AG09309 (cell line): ENCODE results near the gene SMC1B.

ENCODE experiments used
- DNase-seq: peaks from one replicate; pipeline ENCODE4 v3.0.0-alpha.2; 2010; ENCODE audit warnings: low read depth
- H3K4me3 ChIP-seq: 2 replicates; pipeline ENCODE4 v1.5.1; 2011; ENCODE audit warnings: mild to moderate bottlenecking, low read depth, low read length, moderate library complexity; ENCODE audit not compliant: control insufficient read depth
- CTCF ChIP-seq: IDR thresholded peaks from 2 replicates; pipeline ENCODE4 v1.5.1; 2011; ENCODE audit warnings: mild to moderate bottlenecking, low read depth, low read length, inconsistent platforms; ENCODE audit not compliant: insufficient read depth, control insufficient read depth; ENCODE audit errors: missing control alignments

SMC1B gene

DNA sequence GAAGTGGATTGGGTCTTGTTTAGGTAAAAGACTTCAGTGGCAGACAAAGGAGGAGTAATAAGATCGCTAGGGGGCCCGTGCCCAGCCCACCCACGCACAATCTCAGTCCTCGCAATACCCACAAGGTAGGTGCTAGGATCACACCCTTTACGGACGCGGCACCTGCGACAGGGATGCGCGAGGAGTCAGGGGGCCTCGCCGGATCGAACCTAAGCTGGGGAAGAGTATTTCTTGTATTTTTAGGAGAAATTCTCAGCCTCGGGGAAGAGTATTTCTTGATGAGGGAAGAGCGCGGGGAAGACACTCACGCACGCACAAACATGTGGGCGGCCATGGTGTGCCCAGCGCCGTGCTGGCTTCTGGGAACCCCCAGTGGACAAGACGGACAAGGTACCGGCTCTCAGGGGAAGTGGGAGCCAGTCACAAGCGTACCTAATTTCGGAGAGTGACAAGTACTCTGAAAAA is 104.4 kb downstream of the SMC1B start:
- peak overlapping the region; percentile 53 for H3K4me3 ChIP-seq
- no peak for TF ChIP-seq CTCF
- DNase-seq, result no peak

GRCh38 chr22:45308391-45308956 is 104.9 kb downstream of the SMC1B start:
- no peak for TF ChIP-seq CTCF
- H3K4me3 ChIP-seq, result no peak overlapping the region
- DNase-seq, result no peak

GRCh38 chr22:45306139-45306538 is 107.3 kb downstream of the SMC1B start:
- no peak for TF ChIP-seq CTCF
- no peak for DNase-seq
- H3K4me3 ChIP-seq, result no peak overlapping the region

DNA sequence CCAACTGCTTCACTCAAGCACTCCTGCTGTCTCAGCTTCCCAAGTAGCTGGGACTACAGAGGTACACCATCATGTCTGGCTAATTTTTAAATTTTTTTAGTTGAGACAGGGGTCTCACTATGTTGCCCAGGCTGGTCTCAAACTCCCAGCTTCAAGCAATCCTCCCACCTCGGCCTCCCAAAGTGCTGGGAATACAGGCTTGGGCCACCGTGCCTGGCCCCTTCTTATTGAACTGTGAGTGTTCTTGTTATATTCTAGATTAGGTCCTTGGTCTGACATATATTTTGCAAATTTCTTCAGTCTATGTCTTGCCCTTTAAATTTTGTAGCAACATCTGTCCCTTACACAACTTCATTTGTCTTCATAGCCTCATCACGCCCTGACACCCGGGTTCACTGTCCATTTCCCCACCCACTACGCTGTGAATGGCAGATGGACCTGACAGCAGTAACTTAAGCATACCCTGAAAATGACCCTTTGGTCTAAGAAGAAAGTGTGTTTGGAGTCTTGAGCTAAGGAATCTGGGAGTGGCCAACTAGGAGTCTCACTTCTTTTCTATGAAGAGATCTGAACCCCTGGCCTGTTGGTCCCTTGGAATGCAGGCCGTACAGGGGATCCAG is 107.8 kb downstream of the SMC1B start:
- DNase-seq, result no peak
- H3K4me3 ChIP-seq, result no peak overlapping the region
- no peak for TF ChIP-seq CTCF

DNA sequence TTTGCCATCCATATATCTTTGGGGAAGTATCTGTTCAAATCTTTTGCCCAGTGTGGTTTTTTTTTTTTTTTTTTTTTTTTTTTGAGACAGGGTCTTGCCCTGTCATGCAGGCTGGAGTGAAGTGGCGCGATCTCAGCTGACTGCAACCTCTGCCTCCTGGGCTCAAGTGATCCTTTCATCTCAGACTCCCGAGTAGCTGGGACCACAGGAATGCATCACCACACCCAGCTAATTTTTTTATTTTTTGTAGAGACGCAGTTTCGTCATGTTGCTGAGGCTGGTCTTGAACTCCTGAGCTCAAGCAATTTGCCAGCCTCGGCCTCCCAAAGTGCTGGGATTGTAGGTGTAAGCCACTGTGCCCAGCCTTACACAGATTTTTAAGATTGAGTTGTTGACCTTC is 108.4 kb downstream of the SMC1B start:
- TF ChIP-seq CTCF, result no peak
- H3K4me3 ChIP-seq, result no peak overlapping the region
- DNase-seq, result no peak

GRCh38 chr22:45303181-45303580 is 110.2 kb downstream of the SMC1B start:
- no peak overlapping the region for H3K4me3 ChIP-seq
- DNase-seq, result no peak
- TF ChIP-seq CTCF, result no peak
